ENCODE measurements around the gene TMEM54. TPM values are rescaled to one million over a fixed set of nuclear protein-coding genes. Genes with fewer than 3 reads are reported as not detected.

The TMEM54 gene
- total RNA-seq, 1 donor from 2014 or later, result 14.5 TPM

- H2AFZ ChIP-seq (replicated peaks), result peak overlapping the region; percentile 64
- H3K4me3 ChIP-seq, result no peak overlapping the region
- Mint-ChIP-seq H3K27me3 (ENCODE audit: insufficient read depth, low read depth) (peaks cover 31% of the 10 kb centered on the region), H3K36me3 (no peaks in the 10 kb centered on the region), H3K4me1 (peaks cover 37% of the 10 kb centered on the region), H3K27ac (no peak overlapping the region), H3K9me3 (no peaks in the 10 kb centered on the region), H3K4me3 (no peak overlapping the region)
- TF ChIP-seq EZH2 (IDR thresholded peaks at IDR 0.05) (no peak), CTCF (IDR thresholded peaks at IDR 0.05) (peak; percentile 78), EZH2phosphoT487 (IDR thresholded peaks at IDR 0.05) (no peak)
- H3K9ac ChIP-seq, result no peak overlapping the region
- peaks cover 30% of the 10 kb centered on the region for H3F3A ChIP-seq (ENCODE audit: low read depth)
- no peaks in the 10 kb centered on the region for H3K79me2 ChIP-seq (ENCODE audit: low read depth)
- H3K9me3 ChIP-seq (ENCODE audit: low read depth), result no peaks in the 10 kb centered on the region
- no peaks in the 10 kb centered on the region for H3K36me3 ChIP-seq
- no peaks in the 10 kb centered on the region for H4K20me1 ChIP-seq (ENCODE audit: low read depth)
- H3K4me2 ChIP-seq, result peak overlapping the region; percentile 64
- peaks cover 41% of the 10 kb centered on the region for H3K4me1 ChIP-seq
- H3K27me3 ChIP-seq, result no peaks in the 10 kb centered on the region
- peak; percentile 65 for DNase-seq (ENCODE audit: low spot score)
- no peak overlapping the region for H3K27ac ChIP-seq
Observed at GRCh38 chr1:32876341-32877210, 24.6 kb downstream of the TMEM54 start.

GRCh38 chr1:32874860-32875752 is 26.1 kb downstream of the TMEM54 start:
- peak overlapping the region; percentile 64 for H3K4me2 ChIP-seq

GRCh38 chr1:32873484-32873883 is 27.7 kb downstream of the TMEM54 start:
- Histone ChIP-seq H3K79me2 (ENCODE audit: low read depth) (no peaks in the 10 kb centered on the region), H2AFZ (replicated peaks) (no peak overlapping the region), H3K4me2 (no peak overlapping the region), H3K27ac (no peak overlapping the region), H4K20me1 (ENCODE audit: low read depth) (no peaks in the 10 kb centered on the region), H3K9me3 (ENCODE audit: low read depth) (no peaks in the 10 kb centered on the region), H3K27me3 (peaks cover 18% of the 10 kb centered on the region), H3K4me1 (peaks cover 52% of the 10 kb centered on the region), H3K4me3 (no peak overlapping the region), H3F3A (ENCODE audit: low read depth) (peaks cover 44% of the 10 kb centered on the region), H3K9ac (no peak overlapping the region), H3K36me3 (no peaks in the 10 kb centered on the region)
- Mint-ChIP-seq H3K36me3 (no peaks in the 10 kb centered on the region), H3K27ac (no peak overlapping the region), H3K9me3 (no peaks in the 10 kb centered on the region), H3K27me3 (ENCODE audit: insufficient read depth, low read depth) (peaks cover 35% of the 10 kb centered on the region), H3K4me3 (no peak overlapping the region), H3K4me1 (peaks cover 51% of the 10 kb centered on the region)
- DNase-seq (ENCODE audit: low spot score), result no peak
- TF ChIP-seq CTCF (IDR thresholded peaks at IDR 0.05) (no peak), EZH2phosphoT487 (IDR thresholded peaks at IDR 0.05) (no peak), EZH2 (IDR thresholded peaks at IDR 0.05) (no peak)

More at GRCh38 chr1:32874860-32875752, 26.1 kb downstream of the TMEM54 start:
- no peaks in the 10 kb centered on the region for H4K20me1 ChIP-seq (ENCODE audit: low read depth)
- peaks cover 42% of the 10 kb centered on the region for H3K4me1 Mint-ChIP-seq
- no peak overlapping the region for H2AFZ ChIP-seq (replicated peaks)
- no peak overlapping the region for H3K9ac ChIP-seq
- no peaks in the 10 kb centered on the region for H3K79me2 ChIP-seq (ENCODE audit: low read depth)
- peaks cover 8% of the 10 kb centered on the region for H3K27me3 ChIP-seq
- H3K27ac ChIP-seq, result no peak overlapping the region
- no peak for TF ChIP-seq EZH2phosphoT487 (IDR thresholded peaks at IDR 0.05)
- TF ChIP-seq EZH2 (IDR thresholded peaks at IDR 0.05), result no peak
- no peak for TF ChIP-seq CTCF (IDR thresholded peaks at IDR 0.05)
- H3K27me3 Mint-ChIP-seq (ENCODE audit: insufficient read depth, low read depth), result peaks cover 27% of the 10 kb centered on the region
- no peaks in the 10 kb centered on the region for H3K36me3 Mint-ChIP-seq
- H3K4me3 Mint-ChIP-seq, result peak overlapping the region; percentile 42
- no peaks in the 10 kb centered on the region for H3K36me3 ChIP-seq
- no peak overlapping the region for H3K27ac Mint-ChIP-seq
- DNase-seq (ENCODE audit: low spot score), result no peak
- peaks cover 50% of the 10 kb centered on the region for H3K4me1 ChIP-seq
- H3K9me3 ChIP-seq (ENCODE audit: low read depth), result no peaks in the 10 kb centered on the region
- H3K9me3 Mint-ChIP-seq, result no peaks in the 10 kb centered on the region
- no peak overlapping the region for H3K4me3 ChIP-seq
- H3F3A ChIP-seq (ENCODE audit: low read depth), result peaks cover 38% of the 10 kb centered on the region
